HG03565 (cell line): ENCODE data around the gene TBC1D24.

ENCODE experiments used
- ATAC-seq: cut with Tn5 transposase; IDR thresholded peaks from one replicate; pipeline ENCODE4 v1.9.1; 2021; ENCODE audit warnings: mild to moderate bottlenecking, moderate library complexity; ENCODE audit not compliant: unreplicated experiment

The TBC1D24 gene

DNA sequence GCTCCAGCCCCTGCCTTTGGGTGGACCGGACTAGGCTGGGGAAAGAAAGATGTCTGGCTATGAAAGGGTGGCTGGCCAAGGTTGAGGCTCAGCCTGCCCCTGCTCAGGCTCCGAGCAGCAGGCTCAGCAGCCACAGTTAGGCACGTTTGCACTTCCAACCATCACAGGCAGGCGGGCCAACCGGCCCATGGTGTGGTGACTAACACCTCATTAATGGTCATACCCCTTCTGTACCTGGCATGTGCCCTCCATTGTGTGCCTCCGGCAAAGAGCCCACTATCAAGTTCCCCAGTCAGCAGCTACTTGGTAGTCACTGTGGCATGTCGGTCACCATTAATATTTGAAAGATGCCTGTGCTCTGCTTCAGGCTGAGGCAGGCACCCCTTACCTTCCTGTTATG, 6.7 kb downstream of the TBC1D24 start:
- ATAC-seq: no peak

- no peak for ATAC-seq
Observed at GRCh38 chr16:2482249-2482648, 7.3 kb downstream of the TBC1D24 start.

GRCh38 chr16:2482708-2483534, 8.0 kb downstream of the TBC1D24 start:
- ATAC-seq: no peak

GRCh38 chr16:2483939-2484897, 9.3 kb downstream of the TBC1D24 start:
- ATAC-seq: no peak

- no peak for ATAC-seq
Observed at GRCh38 chr16:2484898-2485508, 10.1 kb downstream of the TBC1D24 start.

DNA sequence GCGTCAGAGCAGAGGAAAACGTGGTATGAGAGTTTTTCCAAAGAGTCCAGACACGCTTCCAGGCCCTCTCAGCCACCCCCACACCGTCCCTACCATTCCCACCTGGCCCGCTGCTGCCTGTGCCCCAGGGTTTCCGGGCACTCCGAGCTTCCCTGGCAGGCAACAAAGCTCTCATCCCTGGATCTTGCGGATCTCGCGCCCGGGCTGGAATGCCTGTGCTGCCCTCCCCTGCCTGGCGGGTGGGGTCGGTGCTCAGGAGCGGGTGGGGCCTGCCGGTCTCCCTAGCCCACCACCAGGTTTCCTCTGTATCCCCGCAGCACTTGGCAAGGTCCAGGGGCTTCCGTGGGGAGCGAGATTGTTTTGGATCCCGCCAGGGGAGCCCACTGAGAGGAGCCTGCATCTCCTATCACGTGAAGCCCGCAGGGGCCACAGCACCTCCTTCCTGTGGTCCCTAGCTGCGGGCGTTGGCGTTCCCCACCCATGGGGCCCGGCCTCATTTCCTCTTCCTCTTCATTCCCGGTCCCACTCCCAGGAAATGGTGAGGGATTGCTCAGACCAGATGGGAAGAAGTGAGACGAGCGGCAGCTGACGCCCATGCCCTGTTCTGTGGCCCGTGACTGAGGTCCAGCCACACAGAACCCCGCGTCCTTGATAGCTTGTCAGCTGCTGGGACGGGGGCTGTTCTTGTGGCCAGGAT, 11.0 kb downstream of the TBC1D24 start:
- ATAC-seq: no peak

- ATAC-seq: no peak
Observed at GRCh38 chr16:2486645-2487516, 12.0 kb downstream of the TBC1D24 start.

DNA sequence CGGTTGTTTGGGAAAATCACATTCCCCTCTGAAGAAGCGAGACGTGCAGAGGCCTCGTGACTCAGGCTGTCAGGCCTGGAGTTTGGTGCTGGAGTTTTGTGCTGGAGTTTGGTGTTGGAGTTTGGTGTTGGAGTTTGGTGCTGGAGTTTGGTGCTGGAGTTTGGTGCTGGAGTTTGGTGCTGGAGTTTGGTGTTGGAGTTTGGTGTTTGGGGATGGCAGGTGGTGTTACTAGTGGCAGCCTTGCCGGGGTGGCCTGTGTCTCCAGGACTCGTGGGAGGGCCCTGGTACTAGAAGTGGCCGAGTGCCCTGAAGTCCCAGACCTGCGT, 12.6 kb downstream of the TBC1D24 start:
- ATAC-seq: no peak

- no peak for ATAC-seq
Observed at GRCh38 chr16:2487903-2488531, 13.1 kb downstream of the TBC1D24 start.

- no peak for ATAC-seq
Observed at GRCh38 chr16:2489581-2489980, 14.7 kb downstream of the TBC1D24 start.

DNA sequence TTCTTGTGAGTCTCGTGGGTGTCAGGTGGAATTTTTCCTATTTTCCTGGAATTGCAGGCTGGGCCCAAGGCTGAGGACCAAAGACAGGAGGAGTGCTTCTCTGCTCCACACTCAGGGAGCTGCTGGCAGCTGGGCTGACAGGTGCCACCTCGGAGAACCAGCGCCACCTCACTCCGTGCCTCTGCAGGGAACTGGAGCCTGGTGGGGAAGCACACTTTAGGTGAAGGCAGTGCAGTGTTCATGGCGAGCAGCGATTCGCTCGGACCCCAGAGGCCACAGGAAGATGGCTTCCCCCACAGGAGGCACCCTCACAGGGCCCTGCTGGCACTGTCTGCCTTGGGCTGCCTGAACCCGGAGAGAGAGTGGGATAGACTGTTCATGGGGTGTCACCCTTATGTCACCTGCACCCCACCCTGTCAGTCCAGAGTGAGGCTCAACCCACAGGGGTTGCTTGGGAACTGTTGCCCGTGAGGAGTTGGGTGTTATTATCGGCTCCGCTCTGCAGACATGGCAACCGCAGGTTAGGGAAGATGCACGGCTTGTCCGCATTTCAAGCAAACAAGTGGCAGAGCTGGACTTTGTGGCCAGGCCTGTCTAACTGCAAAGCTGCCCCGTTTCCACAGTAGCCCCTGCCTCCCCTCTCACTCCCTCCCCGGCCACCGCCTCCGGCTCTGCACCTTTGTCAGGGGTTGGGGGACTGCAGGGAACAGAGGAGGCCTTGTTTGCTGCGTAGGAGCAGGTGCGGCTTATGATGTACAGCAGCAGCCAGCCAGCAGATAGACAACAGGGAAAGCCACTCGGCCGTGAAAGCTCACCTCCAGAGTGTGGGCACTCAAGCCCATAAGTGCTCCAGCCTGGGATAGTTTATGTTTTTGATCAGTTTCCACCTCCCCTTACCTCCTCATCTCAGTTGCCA, 15.5 kb downstream of the TBC1D24 start:
- ATAC-seq: no peak

DNA sequence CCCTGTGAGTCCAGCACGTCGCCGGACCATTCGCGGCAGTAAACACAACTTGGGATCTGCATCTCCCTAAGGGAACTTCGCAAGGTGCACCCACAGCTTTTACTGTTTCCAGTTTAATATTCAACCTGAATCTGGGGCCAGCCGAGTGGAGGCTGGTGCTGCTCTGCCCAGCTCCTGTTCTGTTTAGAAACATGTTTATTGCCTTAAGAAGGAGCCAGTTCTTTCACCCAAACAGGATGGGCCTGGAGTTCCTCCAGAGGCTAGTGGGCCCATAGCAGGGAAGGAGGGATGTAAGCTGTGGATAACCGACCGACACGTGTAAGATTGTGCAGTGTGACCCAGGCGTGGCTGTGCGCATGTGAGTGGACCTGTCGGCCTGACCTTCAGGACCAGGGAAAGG, 17.4 kb downstream of the TBC1D24 start:
- ATAC-seq: no peak

DNA sequence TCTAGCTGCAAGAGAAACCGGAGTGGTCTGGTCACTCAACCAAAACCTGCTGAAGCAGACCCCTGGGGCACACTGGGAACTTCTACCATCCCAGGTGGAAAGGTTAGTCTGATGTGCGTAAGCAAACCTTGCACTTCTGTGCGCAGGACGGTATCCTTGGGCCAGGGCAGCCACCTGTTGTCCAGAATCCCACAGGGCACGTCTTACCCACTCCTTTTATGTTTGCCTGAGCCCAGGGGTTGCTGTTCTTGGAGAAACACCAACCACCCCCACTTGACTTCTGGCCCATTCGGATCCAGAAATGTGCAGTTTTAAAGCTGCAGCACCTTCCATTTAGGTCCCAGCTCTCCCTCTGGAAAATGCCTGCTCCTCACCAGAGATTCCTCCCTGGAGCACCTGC, 18.7 kb downstream of the TBC1D24 start:
- no peak for ATAC-seq

DNA sequence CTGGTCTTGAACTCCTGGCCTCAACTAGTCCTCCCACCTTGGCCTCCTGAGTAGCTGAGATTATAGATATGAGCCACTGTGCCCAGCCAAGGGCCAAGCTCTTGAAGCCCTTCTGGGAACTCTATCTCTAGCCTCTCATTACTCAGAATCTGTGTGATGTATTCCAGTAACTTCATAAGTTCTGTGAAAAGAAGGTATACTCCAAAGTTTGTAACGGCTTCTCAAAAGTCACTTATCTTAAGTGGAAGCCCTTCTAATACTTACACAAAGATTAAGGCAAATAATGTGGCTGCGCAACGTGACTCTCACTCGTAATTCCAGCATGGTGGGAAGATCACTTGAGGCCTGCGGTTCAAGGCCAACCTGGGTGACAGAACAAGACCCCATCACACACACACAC, 19.7 kb downstream of the TBC1D24 start:
- no peak for ATAC-seq

DNA sequence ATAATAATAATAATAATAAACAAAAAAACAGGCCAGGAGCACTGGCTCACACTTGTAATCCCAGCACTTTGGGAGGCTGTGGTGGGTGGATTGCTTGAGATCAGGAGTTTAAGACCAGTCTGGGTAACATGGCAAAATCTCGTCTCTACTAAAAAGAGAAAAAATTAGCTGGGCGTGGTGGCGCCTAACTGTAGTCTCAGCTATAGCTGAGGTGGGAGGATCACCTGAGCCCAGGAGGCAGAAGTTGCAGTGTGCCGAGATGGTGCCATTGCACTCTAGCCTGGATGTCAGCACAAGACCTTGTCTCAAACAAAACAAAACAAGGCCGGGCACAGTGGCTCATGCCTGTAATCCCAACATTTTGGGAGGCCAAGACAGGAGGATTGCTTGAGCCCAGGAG, 20.1 kb downstream of the TBC1D24 start:
- no peak for ATAC-seq

GRCh38 chr16:2496223-2497115, 21.5 kb downstream of the TBC1D24 start:
- ATAC-seq: no peak

DNA sequence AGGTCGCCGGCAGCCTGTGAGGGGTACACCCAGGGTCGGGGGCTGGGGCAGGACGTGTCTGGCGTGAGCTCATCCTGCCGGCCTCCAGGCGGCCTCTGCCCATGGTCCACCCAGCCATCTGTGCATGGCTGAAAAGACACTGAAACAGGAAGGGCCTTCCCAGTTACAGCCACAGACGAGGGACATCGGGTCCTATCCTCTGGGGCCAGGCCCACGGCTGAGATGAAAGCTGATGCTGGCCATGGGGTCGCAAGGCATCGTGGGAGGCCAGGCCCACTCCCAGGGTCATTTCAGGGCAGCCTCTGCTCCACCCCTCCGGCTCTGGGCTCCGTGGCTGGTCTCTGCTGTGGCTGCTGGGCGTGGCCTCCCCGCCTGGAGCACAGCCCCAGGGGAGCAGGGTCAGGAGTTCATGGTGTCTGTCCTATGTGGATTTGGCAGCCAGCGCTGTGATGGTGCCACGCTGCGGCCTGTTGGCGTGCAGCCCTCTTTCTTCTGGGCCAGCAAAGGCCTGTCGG, 22.2 kb downstream of the TBC1D24 start:
- no peak for ATAC-seq
